Right atrium auricular region (tissue), 2 donors: Measurements from ENCODE around the gene SEC61A2. TPM values are rescaled to one million over a fixed set of nuclear protein-coding genes. Genes with fewer than 3 reads are reported as not detected.

ENCODE experiments used
- DNase-seq: peaks from one replicate; pipeline ENCODE4 v3.0.0-alpha.2; 2019; ENCODE audit warnings: low spot score
- H3K27ac ChIP-seq, 2 donors: fragments of 200-600 bp; sonication (generic); 1 replicate in 1 of 2; 2 replicates in 1 of 2; pipeline ENCODE4 v1.5.1; 2016 to 2019
- H3K27me3 ChIP-seq, 2 donors: fragments of 200-600 bp; sonication (generic); one replicate each; pipeline versions ENCODE4 v1.5.1 to v1.6.0; 2017 to 2019
- H3K36me3 ChIP-seq: fragments of 200-600 bp; sonication (generic); one replicate; pipeline ENCODE4 v1.5.1; 2016
- H3K4me1 ChIP-seq, 2 donors: fragments of 200-600 bp; sonication (generic); one replicate each; pipeline versions ENCODE4 v1.5.1 to v1.6.0; 2017 to 2019
- H3K4me3 ChIP-seq, 2 donors: fragments of 200-600 bp; sonication (generic); 1 replicate in 1 of 2; 2 replicates in 1 of 2; pipeline ENCODE4 v1.5.1; 2017 to 2019; ENCODE audit warnings: mild to moderate bottlenecking in 1 of 2, moderate library complexity in 1 of 2
- H3K9me3 ChIP-seq, 2 donors: fragments of 200-600 bp; sonication (generic); one replicate each; pipeline ENCODE4 v1.5.1; 2019
- CTCF ChIP-seq, 2 donors: fragments of 200-600 bp; sonication (generic); IDR thresholded peaks; one replicate each; pipeline ENCODE4 v1.5.1; 2019; ENCODE audit warnings: antibody characterized with exemption in 2 of 2
- total RNA-seq, 2 donors: library from RNA; depleted of rRNA; stranded (reverse); fragments of >200 nt; gene quantifications; one replicate each; pipeline ENCODE4 v1.1.0, GENCODE V29; 2016

SEC61A2 gene
- total RNA-seq, 2 donors from 2014 or later, result 12.2 to 12.4 TPM

DNA sequence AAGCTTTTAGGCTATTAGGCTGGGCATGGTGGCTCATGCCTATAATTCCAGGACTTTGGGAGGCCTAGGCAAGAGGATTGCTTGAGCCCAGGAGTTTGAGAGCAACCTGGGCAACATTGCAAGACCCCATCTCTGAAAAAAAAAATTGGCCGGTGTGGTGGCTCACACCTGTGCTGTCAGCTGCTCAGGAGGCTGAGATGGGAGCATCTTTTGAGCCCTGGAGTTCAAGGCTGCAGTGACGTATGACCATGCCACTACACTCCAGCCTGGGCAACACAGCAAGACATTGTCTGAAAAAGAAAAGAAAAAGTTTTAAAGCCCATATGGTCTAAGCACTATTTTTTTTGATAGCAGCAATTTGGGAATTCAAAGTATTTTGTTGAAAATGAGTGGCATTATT, 15.8 kb upstream of the SEC61A2 start:
- Histone ChIP-seq H3K27ac (no peak overlapping the region), H3K9me3 (no peaks in the 10 kb centered on the region), H3K4me1 (no peaks in the 10 kb centered on the region), H3K4me3 (no peak overlapping the region), H3K36me3 (peaks cover 25% of the 10 kb centered on the region), H3K27me3 (no peaks in the 10 kb centered on the region)
- TF ChIP-seq CTCF (IDR thresholded peaks at IDR 0.05), result no peak
- no peak for DNase-seq

DNA sequence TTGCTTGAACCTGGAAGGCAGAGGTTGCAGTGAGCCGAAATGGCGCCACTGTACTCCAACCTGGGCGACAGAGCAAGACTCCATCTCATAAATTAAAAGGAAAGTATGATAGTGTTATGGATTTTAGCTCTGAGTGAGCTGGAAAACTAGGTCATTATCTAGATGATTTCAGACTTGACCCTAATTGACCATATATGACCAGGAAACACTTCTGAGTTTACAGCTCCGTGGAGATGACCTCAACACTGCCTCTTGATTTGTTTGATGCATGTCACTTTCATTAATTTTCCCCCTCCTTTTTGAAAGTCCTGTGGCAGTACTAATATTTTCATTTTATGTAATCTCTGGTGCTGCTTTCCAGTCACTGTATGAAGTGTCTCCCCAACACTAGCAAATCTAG, 7.8 kb upstream of the SEC61A2 start:
- H3K9me3 ChIP-seq, result no peaks in the 10 kb centered on the region
- no peak for TF ChIP-seq CTCF (IDR thresholded peaks at IDR 0.05)
- H3K27ac ChIP-seq, result no peak overlapping the region
- H3K27me3 ChIP-seq, result no peaks in the 10 kb centered on the region
- H3K36me3 ChIP-seq, result peaks cover 26% of the 10 kb centered on the region
- no peaks in the 10 kb centered on the region for H3K4me1 ChIP-seq
- no peak overlapping the region for H3K4me3 ChIP-seq
- no peak for DNase-seq

DNA sequence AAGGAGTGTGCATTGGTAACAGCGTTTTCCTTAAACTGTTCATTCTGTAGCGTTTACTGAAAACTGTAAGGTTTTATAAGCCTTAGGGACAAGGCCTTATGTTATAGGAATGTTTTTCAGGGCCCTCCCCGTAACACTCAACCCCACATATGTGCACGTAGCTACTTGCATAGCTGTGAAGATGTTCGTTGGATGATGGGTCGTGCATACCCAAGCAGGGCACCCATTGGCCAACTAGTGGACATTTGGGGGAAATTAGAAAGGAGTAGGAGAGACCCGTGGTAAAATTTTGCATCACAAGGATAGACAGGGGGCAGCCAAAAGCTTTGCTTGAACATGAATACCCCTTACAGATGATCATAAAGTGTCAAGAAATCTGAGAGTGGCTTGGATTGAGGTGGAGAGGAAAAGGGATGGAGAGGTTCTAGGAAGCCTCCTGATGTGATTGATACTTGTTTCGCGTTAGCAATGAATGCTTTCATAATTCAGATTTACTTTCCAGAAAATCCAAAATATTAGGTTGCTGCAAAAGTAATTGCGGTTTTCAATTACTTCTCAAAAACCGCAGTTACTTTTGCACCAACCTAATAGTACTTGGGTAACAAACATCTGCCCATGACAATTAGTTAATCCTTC, 878 bp downstream of the SEC61A2 start:
- Histone ChIP-seq H3K27ac (peak overlapping the region; percentile 90 to 93), H3K36me3 (peaks cover 10% of the 10 kb centered on the region), H3K27me3 (no peaks in the 10 kb centered on the region), H3K4me3 (peak overlapping the region; percentile 78 to 97), H3K4me1 (peaks cover 0 to 10% of the 10 kb centered on the region in 2 donors), H3K9me3 (no peaks in the 10 kb centered on the region)
- DNase-seq, result no peak
- peak in 1 of 2 donors; percentile 52 for TF ChIP-seq CTCF (IDR thresholded peaks at IDR 0.05)

DNA sequence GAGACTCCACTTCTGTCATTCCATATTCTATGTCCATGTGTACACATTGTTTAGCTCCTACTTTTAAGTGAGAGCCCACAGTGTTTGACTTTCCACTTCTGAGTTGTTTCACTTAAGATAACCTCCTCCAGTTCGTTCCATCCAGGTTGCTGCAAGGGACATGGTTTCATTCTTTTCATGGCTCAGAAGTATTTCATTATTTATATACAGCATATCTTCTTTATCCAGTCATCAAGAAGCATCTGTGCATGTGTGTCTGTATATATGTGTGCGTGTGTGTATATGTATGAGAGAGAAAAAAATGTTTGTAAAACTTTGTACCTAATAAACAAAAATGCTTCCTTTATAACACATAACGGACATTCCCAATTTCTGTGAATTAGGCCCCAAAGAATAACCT, 6.2 kb downstream of the SEC61A2 start:
- TF ChIP-seq CTCF (IDR thresholded peaks at IDR 0.05), result no peak
- DNase-seq, result no peak

GRCh38 chr10:12140038-12140437, 10.6 kb downstream of the SEC61A2 start:
- H3K27ac ChIP-seq, result no peak overlapping the region
- DNase-seq, result no peak
- peaks cover 61% of the 10 kb centered on the region for H3K36me3 ChIP-seq
- no peak for TF ChIP-seq CTCF (IDR thresholded peaks at IDR 0.05)
- no peaks in the 10 kb centered on the region for H3K4me1 ChIP-seq
- no peaks in the 10 kb centered on the region for H3K9me3 ChIP-seq
- no peaks in the 10 kb centered on the region for H3K27me3 ChIP-seq
- no peak overlapping the region for H3K4me3 ChIP-seq

More for the DNA sequence above, 6.2 kb downstream of the SEC61A2 start:
- no peak overlapping the region for H3K27ac ChIP-seq
- no peaks in the 10 kb centered on the region for H3K9me3 ChIP-seq
- no peaks in the 10 kb centered on the region for H3K27me3 ChIP-seq
- H3K4me1 ChIP-seq, result peaks cover 0 to 3% of the 10 kb centered on the region in 2 donors
- peaks cover 41% of the 10 kb centered on the region for H3K36me3 ChIP-seq
- no peak overlapping the region for H3K4me3 ChIP-seq

- no peak overlapping the region for H3K4me3 ChIP-seq
Observed at GRCh38 chr10:12144538-12144937, 15.1 kb downstream of the SEC61A2 start.

More at GRCh38 chr10:12144538-12144937, 15.1 kb downstream of the SEC61A2 start:
- no peak overlapping the region for H3K27ac ChIP-seq
- H3K9me3 ChIP-seq, result no peaks in the 10 kb centered on the region
- no peaks in the 10 kb centered on the region for H3K27me3 ChIP-seq
- DNase-seq, result no peak
- peaks cover 36% of the 10 kb centered on the region for H3K36me3 ChIP-seq
- no peak for TF ChIP-seq CTCF (IDR thresholded peaks at IDR 0.05)
- H3K4me1 ChIP-seq, result no peaks in the 10 kb centered on the region
